H1 (cell line): Measurements from ENCODE around the gene ATF7. TPM values are rescaled to one million over a fixed set of nuclear protein-coding genes. Genes with fewer than 3 reads are reported as not detected.

Source experiments
- CTCF ChIA-PET: fragments of 300-600 bp; sonication (Branson Sonifier 250); formaldehyde crosslinking; loops from one replicate; lab custom pipeline; 2021; ENCODE audit not compliant: partially characterized antibody; lab: Charles Lee
- POLR2A ChIA-PET: fragments of 300-600 bp; sonication (Branson Sonifier 250); formaldehyde crosslinking; loops from one replicate; lab custom pipeline; 2021; ENCODE audit warnings: inconsistent platforms; ENCODE audit not compliant: partially characterized antibody; lab: Charles Lee
- DNase-seq, 2 experiments: peaks; one replicate each; pipeline versions ENCODE4 v3.0.0 to v3.0.0-alpha.2; 2010 to 2022; ENCODE audit warnings: low spot score in 2 of 2, low read depth in 1 of 2, mixed read lengths in 1 of 2
- FAIRE-seq: peaks from 2 replicates; lab custom pipeline; 2011; peaks lifted over from hg19 to GRCh38; lab: Jason Lieb, UNC
- H2AFZ ChIP-seq: 2 replicates; pipeline ENCODE4 v1.8.1; 2012; ENCODE audit warnings: low read length, inconsistent platforms
- H2AK5ac ChIP-seq: 2 replicates; pipeline ENCODE4 v1.6.1; 2013; ENCODE audit warnings: low read depth, low read length
- H2BK120ac ChIP-seq: replicated peaks from 2 replicates; pipeline ENCODE3; 2013; ENCODE audit warnings: low read depth, low read length, inconsistent platforms
- H2BK12ac ChIP-seq: 2 replicates; pipeline ENCODE4 v1.6.1; 2013; ENCODE audit warnings: low read depth, low read length
- H2BK15ac ChIP-seq: 2 replicates; pipeline ENCODE4 v1.6.1; 2013; ENCODE audit warnings: low read length
- H2BK20ac ChIP-seq: 2 replicates; pipeline ENCODE4 v1.6.1; 2013; ENCODE audit warnings: low read length
- H2BK5ac ChIP-seq: 2 replicates; pipeline ENCODE4 v1.6.1; 2013; ENCODE audit warnings: low read depth, low read length
- H3K14ac ChIP-seq: 2 replicates; pipeline ENCODE4 v1.6.1; 2013; ENCODE audit warnings: inconsistent platforms; ENCODE audit not compliant: insufficient read length
- H3K18ac ChIP-seq: 2 replicates; pipeline ENCODE4 v1.6.1; 2013; ENCODE audit warnings: low read length; ENCODE audit errors: extremely low read depth
- H3K23ac ChIP-seq: 2 replicates; pipeline ENCODE4 v1.6.1; 2013; ENCODE audit warnings: inconsistent platforms; ENCODE audit not compliant: insufficient read length
- H3K23me2 ChIP-seq: 2 replicates; pipeline ENCODE4 v1.6.1; 2013; ENCODE audit warnings: low read depth, low read length
- H3K27ac ChIP-seq: 2 replicates; pipeline ENCODE4 v1.6.1; 2011; ENCODE audit warnings: low read depth, low read length, inconsistent platforms
- H3K27me3 ChIP-seq, 4 experiments: replicated peaks in 1 of 4; 1 replicate in 1 of 4; 2 replicates in 3 of 4; pipeline versions ENCODE4 v1.6.1 to v1.8.1; 2011 to 2013; ENCODE audit warnings: low read length in 3 of 4, mild to moderate bottlenecking in 3 of 4, inconsistent platforms in 2 of 4, mixed read lengths in 2 of 4, moderate library complexity in 1 of 4; ENCODE audit not compliant: control insufficient read depth in 3 of 4, insufficient read depth in 3 of 4; ENCODE audit errors: extremely low read depth in 1 of 4
- H3K36me3 ChIP-seq, 4 experiments: 2 replicates each; pipeline versions ENCODE4 v1.6.1 to v1.8.1; 2011 to 2013; ENCODE audit warnings: mild to moderate bottlenecking in 4 of 4, low read length in 3 of 4, moderate library complexity in 2 of 4, control low read depth in 1 of 4, inconsistent platforms in 1 of 4; ENCODE audit not compliant: insufficient read depth in 4 of 4, control insufficient read depth in 2 of 4
- H3K4ac ChIP-seq: replicated peaks from 2 replicates; pipeline ENCODE3; 2013; ENCODE audit warnings: low read length, low read depth, mixed read lengths, inconsistent platforms; ENCODE audit not compliant: insufficient read length
- H3K4me1 ChIP-seq, 4 experiments: replicated peaks in 1 of 4; 1 replicate in 1 of 4; 2 replicates in 3 of 4; pipeline versions ENCODE4 v1.6.1 to v1.8.1; 2011 to 2013; ENCODE audit warnings: low read length in 3 of 4, inconsistent platforms in 2 of 4, mixed read lengths in 1 of 4; ENCODE audit not compliant: insufficient read depth in 4 of 4, control insufficient read depth in 3 of 4
- H3K4me2 ChIP-seq, 2 experiments: 2 replicates each; pipeline versions ENCODE4 v1.6.1 to v1.8.1; 2011 to 2013; ENCODE audit warnings: low read depth in 2 of 2, low read length in 2 of 2, control low read depth in 1 of 2, inconsistent platforms in 1 of 2, mild to moderate bottlenecking in 1 of 2; ENCODE audit not compliant: insufficient read depth in 1 of 2
- H3K4me3 ChIP-seq, 4 experiments: fragments of 200-600, 300-600 bp in 1 of 4; sonication (generic), shearing (Covaris generic), sonication (Bioruptor Twin) in 1 of 4; 2 replicates each; pipeline versions ENCODE4 v1.5.1 to v1.8.1; 2011 to 2016; ENCODE audit warnings: low read length in 4 of 4, low read depth in 3 of 4, control low read depth in 2 of 4, inconsistent platforms in 2 of 4, mild to moderate bottlenecking in 2 of 4, mixed read lengths in 1 of 4, moderate library complexity in 1 of 4; ENCODE audit not compliant: insufficient read depth in 2 of 4; ENCODE audit errors: extremely low read depth in 1 of 4
- H3K56ac ChIP-seq: replicated peaks from 2 replicates; pipeline ENCODE3; 2013; ENCODE audit warnings: low read depth, mild to moderate bottlenecking, mixed read lengths, low read length, inconsistent platforms; ENCODE audit not compliant: insufficient read length
- H3K79me1 ChIP-seq: 2 replicates; pipeline ENCODE4 v1.6.1; 2013; ENCODE audit warnings: low read depth, low read length, control low read depth
- H3K79me2 ChIP-seq, 2 experiments: 2 replicates each; pipeline versions ENCODE4 v1.6.1 to v1.8.1; 2012 to 2013; ENCODE audit warnings: low read length in 2 of 2, mild to moderate bottlenecking in 2 of 2, inconsistent platforms in 1 of 2; ENCODE audit not compliant: insufficient read depth in 2 of 2, control insufficient read depth in 1 of 2
- H3K9ac ChIP-seq, 4 experiments: replicated peaks in 1 of 4; 1 replicate in 1 of 4; 2 replicates in 3 of 4; pipeline versions ENCODE4 v1.6.1 to v1.8.1; 2011 to 2013; ENCODE audit warnings: low read depth in 3 of 4, low read length in 3 of 4, control low read depth in 2 of 4, mild to moderate bottlenecking in 2 of 4, moderate library complexity in 2 of 4, inconsistent platforms in 1 of 4; ENCODE audit errors: extremely low read depth in 1 of 4
- H3K9me3 ChIP-seq, 2 experiments: 2 replicates each; pipeline versions ENCODE4 v1.6.1 to v1.8.1; 2012 to 2013; ENCODE audit warnings: mild to moderate bottlenecking in 2 of 2, moderate library complexity in 2 of 2, control low read depth in 1 of 2, inconsistent platforms in 1 of 2, low read depth in 1 of 2, low read length in 1 of 2, mixed read lengths in 1 of 2; ENCODE audit not compliant: insufficient read depth in 2 of 2
- H4K20me1 ChIP-seq, 2 experiments: replicated peaks in 1 of 2; 2 replicates each; pipeline versions ENCODE3 to v1.8.1; 2011 to 2013; ENCODE audit warnings: inconsistent platforms in 2 of 2, low read length in 2 of 2, mild to moderate bottlenecking in 1 of 2; ENCODE audit not compliant: insufficient read depth in 2 of 2, control insufficient read depth in 1 of 2
- H4K5ac ChIP-seq: 2 replicates; pipeline ENCODE4 v1.6.1; 2013; ENCODE audit warnings: low read length, low read depth, mixed read lengths, inconsistent platforms; ENCODE audit not compliant: insufficient read length
- H4K8ac ChIP-seq: 2 replicates; pipeline ENCODE4 v1.8.0; 2013; ENCODE audit warnings: mild to moderate bottlenecking, moderate library complexity, low read length, inconsistent platforms; ENCODE audit not compliant: insufficient read depth; ENCODE audit errors: extremely low read depth
- H4K91ac ChIP-seq: replicated peaks from 2 replicates; pipeline ENCODE3; 2013; ENCODE audit warnings: low read length, mixed read lengths, inconsistent platforms; ENCODE audit not compliant: insufficient read length
- ASH2L ChIP-seq: fragments of 200-600, 300-600 bp; sonication (generic); IDR thresholded peaks from one replicate; pipeline ENCODE4 v1.7.1; 2017; ENCODE audit warnings: low read length
- CBX8 ChIP-seq: fragments of 300-800, 300-1000 bp; sonication (generic); IDR thresholded peaks from 2 replicates; pipeline ENCODE4 v1.7.1; 2016; ENCODE audit warnings: low read depth, low read length, borderline replicate concordance
- CEBPB ChIP-seq: IDR thresholded peaks from 2 replicates; pipeline ENCODE4 v1.6.1; 2012; ENCODE audit warnings: low read depth, low read length
- CHD1 ChIP-seq: IDR thresholded peaks from 2 replicates; pipeline ENCODE4 v1.6.1; 2012; ENCODE audit warnings: low read depth, low read length, improper control_type of control experiment
- CTCF ChIP-seq, 3 experiments: IDR thresholded peaks; 1 replicate in 2 of 3; 2 replicates in 1 of 3; pipeline versions ENCODE4 v1.5.1 to v1.6.1; 2011; ENCODE audit warnings: low read length in 3 of 3, mild to moderate bottlenecking in 3 of 3, inconsistent platforms in 2 of 3, low read depth in 1 of 3, moderate library complexity in 1 of 3; ENCODE audit not compliant: insufficient read depth in 1 of 3; ENCODE audit errors: control extremely low read depth in 1 of 3
- JUN ChIP-seq: IDR thresholded peaks from 2 replicates; pipeline ENCODE4 v1.6.1; 2011; ENCODE audit warnings: low read depth, mild to moderate bottlenecking, improper control_type of control experiment, low read length
- NRF1 ChIP-seq: IDR thresholded peaks from 2 replicates; pipeline ENCODE4 v1.6.1; 2011; ENCODE audit warnings: mild to moderate bottlenecking, low read depth, low read length, improper control_type of control experiment
- RXRA ChIP-seq: IDR thresholded peaks from 2 replicates; pipeline ENCODE4 v1.6.1; 2011; ENCODE audit warnings: low read depth, mild to moderate bottlenecking, low read length, moderate library complexity; ENCODE audit not compliant: insufficient read depth
- SP1 ChIP-seq: IDR thresholded peaks from 2 replicates; pipeline ENCODE4 v1.6.1; 2011; ENCODE audit warnings: low read depth, low read length
- SRF ChIP-seq: IDR thresholded peaks from 2 replicates; pipeline ENCODE4 v1.6.1; 2011; ENCODE audit warnings: mild to moderate bottlenecking, low read depth, low read length, moderate library complexity
- TCF12 ChIP-seq: IDR thresholded peaks from 2 replicates; pipeline ENCODE4 v1.6.1; 2011; ENCODE audit warnings: low read depth, mild to moderate bottlenecking, low read length
- ZNF274 ChIP-seq: IDR thresholded peaks from 2 replicates; pipeline ENCODE4 v1.7.0; 2012; ENCODE audit warnings: low read length, borderline replicate concordance; ENCODE audit errors: extremely low read depth
- WGBS, 2 experiments: shearing (Covaris generic) in 1 of 2; methylation state at CpG; one replicate each; pipeline versions ENCODE4 v1.1.6 to v1.1.7; 2013 to 2015; ENCODE audit warnings: low lambda C conversion rate in 2 of 2, mixed read lengths in 2 of 2, inconsistent platforms in 1 of 2, low coverage in 1 of 2, missing lambda C conversion rate in 1 of 2; ENCODE audit not compliant: insufficient replicate concordance in 2 of 2, insufficient coverage in 1 of 2, insufficient read length in 1 of 2; ENCODE audit errors: extremely low coverage in 1 of 2, missing lambda C conversion rate in 1 of 2; 5-methylcytosine and 5-hydroxymethylcytosine counted together
- polyA plus RNA-seq, 7 experiments: library from polyadenylated mRNA; depleted of rRNA in 3 of 7; stranded (reverse) in 5 of 7; unstranded in 2 of 7; fragments of >200 nt in 5 of 7; fragments of 200-250 nt in 2 of 7; gene quantifications; 1 replicate in 5 of 7; 2 replicates in 1 of 7; 4 replicates in 1 of 7; pipeline versions ENCODE4 v1.2.1 to v1.2.3, GENCODE V29; 2011 to 2013; ENCODE audit warnings: missing spikeins in 2 of 7, mixed read lengths in 2 of 7
- total RNA-seq: library from RNA; stranded (reverse); fragmentation: NEBNext Ultra II Directional; extraction: Animal tissue kit (Norgen Biotek cat#: 25700); gene quantifications from 2 replicates; pipeline ENCODE4 v1.2.1, GENCODE V29; 2021

Gene ATF7
- total and polyA plus RNA-seq, 2 of the 8 experiments (the other 6 are each of a cell fraction or from before 2014, with no cell fraction given) = 10.1 to 16.6 TPM

- Histone ChIP-seq H4K20me1 (no peaks in the 10 kb centered on the region), H3K14ac (no peak overlapping the region), H3K4ac (no peak overlapping the region), H4K5ac (no peak overlapping the region), H3K56ac (no peak overlapping the region), H2BK5ac (no peak overlapping the region), H3K4me2 (no peak overlapping the region), H3K36me3 (no peaks in the 10 kb centered on the region), H3K27ac (no peak overlapping the region), H2AFZ (no peak overlapping the region), H4K91ac (no peak overlapping the region), H3K23me2 (no peaks in the 10 kb centered on the region), H2BK15ac (no peak overlapping the region), H3K9me3 (no peaks in the 10 kb centered on the region), H3K27me3 (no peaks in the 10 kb centered on the region), H3K23ac (no peak overlapping the region), H4K8ac (no peak overlapping the region), H2AK5ac (no peak overlapping the region), H3K18ac (no peak overlapping the region), H3K9ac (no peak overlapping the region), H2BK120ac (no peak overlapping the region), H2BK12ac (no peak overlapping the region), H3K4me1 (no peaks in the 10 kb centered on the region), H3K79me1 (no peaks in the 10 kb centered on the region), H3K79me2 (peaks cover 0 to 5% of the 10 kb centered on the region in 2 experiments; a peak in 1 of 4 replicates), H2BK20ac (no peak overlapping the region), H3K4me3 (no peak overlapping the region)
- no peak for DNase-seq
- WGBS, 2 experiments = 88% methylated on average over 1 of the region's 1 CpG; no CpG with 5 or more reads in 1 of the 2 experiments
- ChIA-PET CTCF (interaction anchor here (0.9 to 1.2 kb wide), 3 partner anchors 11 to 45 kb away, joined by 3 to 4 read pairs (median 4); no protein-coding TSS in a partner anchor), POLR2A (interaction anchor here (1.0 to 2.8 kb wide), 3 partner anchors 9 to 17 kb away, joined by 3 to 11 read pairs (median 3); partner anchors contain the start of gene ATF7)
- no peak for FAIRE-seq
- TF ChIP-seq ASH2L = no peak
- TF ChIP-seq RXRA = no peak
- TF ChIP-seq CBX8 = no peak
- TF ChIP-seq TCF12 = no peak
- TF ChIP-seq JUN = no peak
- no peak for TF ChIP-seq CTCF (IDR thresholded peaks at IDR 0.05; ENCODE audit: control extremely low read depth in 1 of 3, insufficient read depth in 1 of 3, low read depth in 1 of 3, low read length in 3 of 3)
- no peak for TF ChIP-seq CEBPB
- TF ChIP-seq SP1 = no peak
- TF ChIP-seq CHD1 = no peak
- no peak for TF ChIP-seq SRF
- TF ChIP-seq ZNF274 = no peak
- TF ChIP-seq NRF1 = no peak
Observed at GRCh38 chr12:53613821-53614220, 12.4 kb downstream of the ATF7 start.
